H1 (cell line): ENCODE measurements around the gene FCN3. TPM values are rescaled to one million over a fixed set of nuclear protein-coding genes. Genes with fewer than 3 reads are reported as not detected.

Experiments used
- CREB1 ChIP-seq: IDR thresholded peaks from 2 replicates; pipeline ENCODE4 v1.6.1; 2012; ENCODE audit warnings: inconsistent platforms
- CTBP2 ChIP-seq: IDR thresholded peaks from 2 replicates; pipeline ENCODE4 v1.7.0; 2011; ENCODE audit warnings: borderline replicate concordance, mild to moderate bottlenecking, moderate library complexity, mixed read lengths, low read length; ENCODE audit not compliant: insufficient read depth, insufficient read length
- EP300 ChIP-seq, 2 experiments: IDR thresholded peaks; 1 replicate in 1 of 2; 2 replicates in 1 of 2; pipeline ENCODE4 v1.6.1; 2011 to 2012; ENCODE audit warnings: low read depth in 2 of 2, low read length in 2 of 2, mild to moderate bottlenecking in 2 of 2, borderline replicate concordance in 1 of 2, inconsistent platforms in 1 of 2, moderate library complexity in 1 of 2
- JUND ChIP-seq: IDR thresholded peaks from 2 replicates; pipeline ENCODE4 v1.6.1; 2011; ENCODE audit warnings: mild to moderate bottlenecking, improper control_type of control experiment, low read length
- KDM1A ChIP-seq: fragments of 200-600, 300-600 bp; sonication (generic); IDR thresholded peaks from 2 replicates; pipeline ENCODE4 v1.7.1; 2016; ENCODE audit warnings: mild to moderate bottlenecking, low read length, borderline replicate concordance
- KDM5A ChIP-seq: fragments of 200-600 bp; IDR thresholded peaks from 2 replicates; pipeline ENCODE4 v1.7.1; 2012; ENCODE audit warnings: mild to moderate bottlenecking, low read length, inconsistent platforms, mixed read lengths
- MAFK ChIP-seq: IDR thresholded peaks from 2 replicates; pipeline ENCODE4 v1.6.1; 2012; ENCODE audit warnings: low read depth, mild to moderate bottlenecking, improper control_type of control experiment, low read length
- PHF8 ChIP-seq: fragments of 200-600 bp; sonication (generic); conservative IDR thresholded peaks from 2 replicates; pipeline ENCODE4 v1.7.1; 2012; ENCODE audit warnings: low read depth, mild to moderate bottlenecking, inconsistent platforms, low read length, moderate library complexity
- POLR2AphosphoS5 ChIP-seq: IDR thresholded peaks from 2 replicates; pipeline ENCODE4 v1.6.1; 2011; ENCODE audit warnings: low read depth, low read length
- POU5F1 ChIP-seq: IDR thresholded peaks from 2 replicates; pipeline ENCODE4 v1.6.1; 2011; ENCODE audit warnings: low read depth, mild to moderate bottlenecking, low read length, moderate library complexity
- RAD21 ChIP-seq, 2 experiments: IDR thresholded peaks in 1 of 2; conservative IDR thresholded peaks in 1 of 2; 2 replicates each; pipeline ENCODE4 v1.6.1; 2011; ENCODE audit warnings: low read depth in 2 of 2, low read length in 2 of 2, improper control_type of control experiment in 1 of 2, inconsistent platforms in 1 of 2, mild to moderate bottlenecking in 1 of 2, moderate library complexity in 1 of 2
- SAP30 ChIP-seq: fragments of 300-600 bp; sonication (generic); IDR thresholded peaks from 2 replicates; pipeline ENCODE4 v1.7.1; 2012; ENCODE audit warnings: low read length, moderate library complexity, mild to moderate bottlenecking, inconsistent platforms; ENCODE audit not compliant: insufficient read depth, insufficient replicate concordance
- SIRT6 ChIP-seq: IDR thresholded peaks from one replicate; pipeline ENCODE4 v1.7.1; 2012; ENCODE audit warnings: low read length, inconsistent platforms
- SP2 ChIP-seq: IDR thresholded peaks from 2 replicates; pipeline ENCODE4 v1.6.1; 2012; ENCODE audit warnings: mild to moderate bottlenecking, low read length, inconsistent platforms
- SRF ChIP-seq: IDR thresholded peaks from 2 replicates; pipeline ENCODE4 v1.6.1; 2011; ENCODE audit warnings: mild to moderate bottlenecking, low read depth, low read length, moderate library complexity
- TBP ChIP-seq: IDR thresholded peaks from 2 replicates; pipeline ENCODE4 v1.6.1; 2011; ENCODE audit warnings: low read depth, low read length, improper control_type of control experiment
- TEAD4 ChIP-seq: IDR thresholded peaks from 2 replicates; pipeline ENCODE4 v1.6.1; 2012; ENCODE audit warnings: low read depth, low read length, inconsistent platforms, mixed read lengths
- USF2 ChIP-seq: IDR thresholded peaks from 2 replicates; pipeline ENCODE4 v1.6.1; 2011; ENCODE audit warnings: low read length, improper control_type of control experiment
- polyA plus RNA-seq, 7 experiments: library from polyadenylated mRNA; depleted of rRNA in 3 of 7; stranded (reverse) in 5 of 7; unstranded in 2 of 7; fragments of >200 nt in 5 of 7; fragments of 200-250 nt in 2 of 7; gene quantifications; 1 replicate in 5 of 7; 2 replicates in 1 of 7; 4 replicates in 1 of 7; pipeline versions ENCODE4 v1.2.1 to v1.2.3, GENCODE V29; 2011 to 2013; ENCODE audit warnings: missing spikeins in 2 of 7, mixed read lengths in 2 of 7
- total RNA-seq: library from RNA; stranded (reverse); fragmentation: NEBNext Ultra II Directional; extraction: Animal tissue kit (Norgen Biotek cat#: 25700); gene quantifications from 2 replicates; pipeline ENCODE4 v1.2.1, GENCODE V29; 2021

FCN3 gene
- total and polyA plus RNA-seq, 2 of the 8 experiments (the other 6 are each of a cell fraction or from before 2014, with no cell fraction given): 0.30 to 0.57 TPM

GRCh38 chr1:27321813-27322568 is 52.6 kb downstream of the FCN3 start, which contains the start of gene TMEM222 (continued):
- TF ChIP-seq POLR2AphosphoS5 (peak; percentile 87), KDM1A (no peak), SP2 (no peak), SAP30 (no peak), SRF (peak; percentile 41; the same call in 1 of the 2 replicates), EP300 (IDR thresholded peaks at IDR 0.05; ENCODE audit: borderline replicate concordance in 1 of 2, low read depth in 2 of 2, low read length in 2 of 2) (peak; percentile 16 to 83; a peak in 2 of 3 replicates), POU5F1 (no peak), TEAD4 (peak; percentile 57; the same call in 1 of the 2 replicates), MAFK (no peak), RAD21 (IDR thresholded peaks at IDR 0.05 in 1 of 2, conservative IDR thresholded peaks at IDR 0.05 in 1 of 2; ENCODE audit: low read depth in 2 of 2, low read length in 2 of 2) (peak; percentile 7 to 30; a peak in 3 of 4 replicates), JUND (no peak), KDM5A (peak; percentile 75), SIRT6 (no peak), TBP (peak; percentile 77), CREB1 (peak; percentile 96), USF2 (peak; percentile 52; the same call in 1 of the 2 replicates), CTBP2 (peak; percentile 54), PHF8 (peak; percentile 87)
